Panc1 (cell line): Measurements from ENCODE around the gene CTXND1. TPM values are rescaled to one million over a fixed set of nuclear protein-coding genes. Genes with fewer than 3 reads are reported as not detected.

Source experiments
- ATAC-seq: fragments of 200-7000 bp; cut with Tn5 transposase; 2 replicates; pipeline ENCODE4 v1.9.1; 2020; ENCODE audit warnings: mild to moderate bottlenecking, moderate library complexity
- BruUV-seq: library from RNA; stranded (reverse); fragments of 400-500 nt; replicated peaks from 2 replicates; lab custom pipeline; 2021; lab: Mats Ljungman, UMichigan
- CTCF ChIA-PET: fragments of 300-600 bp; sonication (Branson Sonifier 250); formaldehyde crosslinking; loops from one replicate; lab custom pipeline; 2022; ENCODE audit warnings: antibody characterized with exemption; lab: Charles Lee
- POLR2A ChIA-PET: fragments of 300-600 bp; sonication (Branson Sonifier 250); formaldehyde crosslinking; loops from one replicate; lab custom pipeline; 2022; ENCODE audit warnings: antibody characterized with exemption; lab: Charles Lee
- DNase-seq: peaks from one replicate; pipeline ENCODE4 v3.0.0-alpha.2; 2010; ENCODE audit warnings: low read depth, low spot score
- H3K27ac ChIP-seq: 2 replicates; pipeline ENCODE4 v1.5.1; 2011; ENCODE audit warnings: mild to moderate bottlenecking, low read length, inconsistent platforms
- H3K27me3 ChIP-seq: fragments of 200-500 bp; sonication (Bioruptor generic); 2 replicates; pipeline ENCODE4 v1.6.0; 2014; ENCODE audit warnings: low read length, inconsistent platforms; ENCODE audit not compliant: control insufficient read depth, insufficient read depth
- H3K36me3 ChIP-seq: fragments of 200-500 bp; sonication (Bioruptor generic); 2 replicates; pipeline ENCODE4 v1.5.1; 2014; ENCODE audit warnings: inconsistent platforms, mild to moderate bottlenecking, low read length, moderate library complexity; ENCODE audit not compliant: control insufficient read depth, insufficient read depth
- H3K4me1 ChIP-seq: 2 replicates; pipeline ENCODE4 v1.5.1; 2011; ENCODE audit warnings: inconsistent platforms, mild to moderate bottlenecking, low read length, moderate library complexity; ENCODE audit not compliant: control insufficient read depth, insufficient read depth
- H3K4me3 ChIP-seq, 2 experiments: 2 replicates each; pipeline ENCODE4 v1.5.1; 2011 to 2012; ENCODE audit warnings: low read depth in 2 of 2, low read length in 2 of 2, mild to moderate bottlenecking in 2 of 2, inconsistent platforms in 1 of 2, moderate library complexity in 1 of 2
- H3K9me3 ChIP-seq: fragments of 200-500 bp; sonication (Bioruptor generic); 2 replicates; pipeline ENCODE4 v1.5.1; 2014; ENCODE audit warnings: low read depth, mild to moderate bottlenecking, inconsistent platforms, low read length, moderate library complexity; ENCODE audit not compliant: control insufficient read depth, insufficient read depth
- POLR2AphosphoS5 ChIP-seq: IDR thresholded peaks from 2 replicates; pipeline ENCODE4 v1.6.1; 2012; ENCODE audit warnings: mild to moderate bottlenecking, low read depth, low read length, moderate library complexity
- REST ChIP-seq, 2 experiments: IDR thresholded peaks; 2 replicates each; pipeline ENCODE4 v1.6.1; 2011 to 2012; ENCODE audit warnings: low read depth in 2 of 2, control low read depth in 1 of 2, low read length in 1 of 2, mild to moderate bottlenecking in 1 of 2, moderate library complexity in 1 of 2; ENCODE audit not compliant: insufficient read depth in 1 of 2
- SIN3A ChIP-seq: IDR thresholded peaks from 2 replicates; pipeline ENCODE4 v1.6.1; 2012; ENCODE audit warnings: low read depth, mild to moderate bottlenecking, low read length, moderate library complexity, borderline replicate concordance; ENCODE audit not compliant: insufficient read depth
- TCF7L2 ChIP-seq: IDR thresholded peaks from 2 replicates; pipeline ENCODE4 v1.6.1; 2011; ENCODE audit warnings: mild to moderate bottlenecking, low read depth, low read length, inconsistent platforms
- in situ Hi-C: cut with HindIII; loops from 2 replicates; pipeline ENCODE4 v1.10.0; 2016; ENCODE audit warnings: low sequenced_read_pairs, low pct_unique_long_range_greater_than_20kb
- intact Hi-C: fragments of 100-400 bp; cut with micrococcal nuclease; formaldehyde crosslinking; loops from one replicate; pipeline ENCODE4 v1.10.0; 2022; ENCODE audit not compliant: unreplicated experiment
- total RNA-seq: library from RNA; stranded (reverse); gene quantifications from one replicate; pipeline ENCODE4 v1.2.1, GENCODE V29; 2021; ENCODE audit not compliant: unreplicated experiment
- TF ChIP-seq, protein P1 (sequence below): fragments of 450-650 bp; IDR thresholded peaks from 2 replicates; pipeline ENCODE4 v1.5.1; 2017; ENCODE audit warnings: mild to moderate bottlenecking

The CTXND1 gene
- total RNA-seq, 1 experiment from 2014 or later, result not detected

DNA sequence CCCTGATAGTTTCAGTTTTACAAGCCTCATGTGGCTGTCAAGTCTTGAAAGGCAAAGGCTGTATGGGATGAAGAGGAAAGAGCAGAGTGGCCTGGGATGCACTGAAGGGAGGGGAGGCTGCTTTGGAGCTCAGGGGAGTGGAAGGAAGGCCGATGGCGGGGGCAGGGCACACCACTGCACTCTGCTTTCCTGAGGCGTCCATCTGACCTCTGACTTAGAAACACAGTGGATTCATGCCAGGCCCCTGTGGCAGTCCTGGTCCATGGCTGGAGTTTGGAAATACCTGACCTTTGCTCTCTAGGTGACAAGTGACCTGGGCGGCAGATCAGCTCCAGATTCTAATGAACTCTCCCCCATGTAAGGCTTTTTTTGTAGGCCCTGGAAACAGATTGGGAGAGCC is 80.2 kb downstream of the CTXND1 start:
- intact Hi-C loops, result loop anchor here (5.0 to 10.0 kb wide), 3 partner anchors 109 to 274 kb away; partner anchors contain the start of gene MTHFS
- no peaks in the 10 kb centered on the region for H3K27me3 ChIP-seq
- TF ChIP-seq TCF7L2 (no peak), REST (IDR thresholded peaks at IDR 0.05; ENCODE audit: insufficient read depth in 1 of 2, low read depth in 2 of 2, low read length in 1 of 2) (no peak), POLR2AphosphoS5 (no peak), SIN3A (no peak)
- TF ChIP-seq, protein P1, sequence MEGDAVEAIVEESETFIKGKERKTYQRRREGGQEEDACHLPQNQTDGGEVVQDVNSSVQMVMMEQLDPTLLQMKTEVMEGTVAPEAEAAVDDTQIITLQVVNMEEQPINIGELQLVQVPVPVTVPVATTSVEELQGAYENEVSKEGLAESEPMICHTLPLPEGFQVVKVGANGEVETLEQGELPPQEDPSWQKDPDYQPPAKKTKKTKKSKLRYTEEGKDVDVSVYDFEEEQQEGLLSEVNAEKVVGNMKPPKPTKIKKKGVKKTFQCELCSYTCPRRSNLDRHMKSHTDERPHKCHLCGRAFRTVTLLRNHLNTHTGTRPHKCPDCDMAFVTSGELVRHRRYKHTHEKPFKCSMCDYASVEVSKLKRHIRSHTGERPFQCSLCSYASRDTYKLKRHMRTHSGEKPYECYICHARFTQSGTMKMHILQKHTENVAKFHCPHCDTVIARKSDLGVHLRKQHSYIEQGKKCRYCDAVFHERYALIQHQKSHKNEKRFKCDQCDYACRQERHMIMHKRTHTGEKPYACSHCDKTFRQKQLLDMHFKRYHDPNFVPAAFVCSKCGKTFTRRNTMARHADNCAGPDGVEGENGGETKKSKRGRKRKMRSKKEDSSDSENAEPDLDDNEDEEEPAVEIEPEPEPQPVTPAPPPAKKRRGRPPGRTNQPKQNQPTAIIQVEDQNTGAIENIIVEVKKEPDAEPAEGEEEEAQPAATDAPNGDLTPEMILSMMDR, result no peak
- ChIA-PET POLR2A (interaction anchor here (0.6 kb wide), 1 partner anchor 96 kb away, joined by 4 read pairs; no protein-coding TSS in a partner anchor), CTCF (interaction anchor here (0.9 kb wide), 1 partner anchor 10 kb away, joined by 3 read pairs; no protein-coding TSS in a partner anchor)
- no peak overlapping the region for H3K4me3 ChIP-seq
- BruUV-seq, result no TSS peak
- no peaks in the 10 kb centered on the region for H3K36me3 ChIP-seq
- H3K9me3 ChIP-seq, result no peaks in the 10 kb centered on the region
- in situ Hi-C loops, result no loop called here
- H3K27ac ChIP-seq, result no peak overlapping the region
- DNase-seq (no peak), ATAC-seq (no peak)
- peaks cover 6% of the 10 kb centered on the region for H3K4me1 ChIP-seq

GRCh38 chr15:80170596-80170995 is 81.4 kb downstream of the CTXND1 start:
- Histone ChIP-seq H3K9me3 (no peaks in the 10 kb centered on the region), H3K27ac (no peak overlapping the region), H3K4me1 (peaks cover 6% of the 10 kb centered on the region), H3K27me3 (no peaks in the 10 kb centered on the region), H3K4me3 (no peak overlapping the region), H3K36me3 (no peaks in the 10 kb centered on the region)
- POLR2A ChIA-PET, result no interaction called here
- no peak for ATAC-seq
- CTCF ChIA-PET, result no interaction called here
- in situ Hi-C loops (no loop called here), intact Hi-C loops (loop anchor here (5.0 to 10.0 kb wide), 3 partner anchors 108 to 273 kb away; partner anchors contain the start of gene MTHFS)
- TF ChIP-seq, protein P1, result no peak
- TF ChIP-seq TCF7L2, result no peak
- no peak for TF ChIP-seq POLR2AphosphoS5
- TF ChIP-seq SIN3A, result no peak
- no peak for TF ChIP-seq REST (IDR thresholded peaks at IDR 0.05; ENCODE audit: insufficient read depth in 1 of 2, low read depth in 2 of 2, low read length in 1 of 2)
- DNase-seq, result no peak
- BruUV-seq, result no TSS peak
